Loucy (cell line): ENCODE results near the gene LHFPL2.

ENCODE experiments used
- H2AFZ ChIP-seq: fragments of 200-600 bp; sonication (generic); 2 replicates; pipeline ENCODE4 v1.6.0; 2016; ENCODE audit warnings: antibody characterized with exemption, mild to moderate bottlenecking, low read length, moderate library complexity
- H3F3A ChIP-seq: fragments of 200-600 bp; 2 replicates; pipeline ENCODE4 v1.6.0; 2016; ENCODE audit warnings: antibody characterized with exemption, low read depth, mild to moderate bottlenecking
- H3K27me3 ChIP-seq: fragments of 200-600 bp; sonication (generic); 2 replicates; pipeline ENCODE4 v1.6.1; 2014; ENCODE audit warnings: low read length, mild to moderate bottlenecking; ENCODE audit not compliant: insufficient read depth, poor library complexity, severe bottlenecking
- H3K36me3 ChIP-seq: fragments of 200-600 bp; sonication (generic); 2 replicates; pipeline ENCODE4 v1.6.1; 2016; ENCODE audit warnings: low read length; ENCODE audit not compliant: insufficient read depth
- H3K4me1 ChIP-seq: fragments of 200-600 bp; sonication (generic); 2 replicates; pipeline ENCODE4 v1.5.1; 2014; ENCODE audit warnings: low read length, mild to moderate bottlenecking; ENCODE audit not compliant: insufficient read depth, poor library complexity, severe bottlenecking
- H3K4me2 ChIP-seq: fragments of 200-600 bp; sonication (generic); 2 replicates; pipeline ENCODE4 v1.6.0; 2014; ENCODE audit warnings: antibody characterized with exemption, low read length, low read depth, mild to moderate bottlenecking; ENCODE audit not compliant: poor library complexity, severe bottlenecking
- H3K4me3 ChIP-seq: fragments of 200-600 bp; sonication (generic); 2 replicates; pipeline ENCODE4 v1.5.1; 2014; ENCODE audit warnings: low read length, mild to moderate bottlenecking, mixed read lengths; ENCODE audit not compliant: poor library complexity, severe bottlenecking
- H3K79me2 ChIP-seq: fragments of 200-600 bp; sonication (generic); 2 replicates; pipeline ENCODE4 v1.6.1; 2014; ENCODE audit warnings: low read length; ENCODE audit not compliant: insufficient read depth
- H3K9ac ChIP-seq: fragments of 200-600 bp; sonication (generic); 2 replicates; pipeline ENCODE4 v1.6.0; 2014; ENCODE audit warnings: mild to moderate bottlenecking, low read depth, low read length, moderate library complexity; ENCODE audit not compliant: poor library complexity, severe bottlenecking
- H3K9me2 ChIP-seq: fragments of 200-600 bp; sonication (generic); replicated peaks from 2 replicates; pipeline ENCODE4 v1.6.1; 2016; ENCODE audit warnings: low read depth, low read length, mixed read lengths
- H3K9me3 ChIP-seq: fragments of 200-600 bp; sonication (generic); 2 replicates; pipeline ENCODE4 v1.6.1; 2014; ENCODE audit warnings: mild to moderate bottlenecking, antibody characterized with exemption, low read length, low read depth; ENCODE audit not compliant: insufficient read depth
- H4K20me1 ChIP-seq: fragments of 200-600 bp; sonication (generic); 2 replicates; pipeline ENCODE4 v1.6.0; 2014; ENCODE audit warnings: antibody characterized with exemption, low read length, mild to moderate bottlenecking; ENCODE audit not compliant: insufficient read depth, poor library complexity, severe bottlenecking
- EZH2phosphoT487 ChIP-seq: fragments of 200-600 bp; IDR thresholded peaks from 2 replicates; pipeline ENCODE4 v1.6.1; 2018; ENCODE audit warnings: antibody characterized with exemption, mild to moderate bottlenecking, moderate library complexity, borderline replicate concordance
- TF ChIP-seq, protein P1 (sequence below): fragments of 200-600 bp; sonication (generic); conservative IDR thresholded peaks from 2 replicates; pipeline ENCODE4 v1.5.1; 2014; ENCODE audit warnings: mild to moderate bottlenecking, antibody characterized with exemption, low read length

LHFPL2 gene

DNA sequence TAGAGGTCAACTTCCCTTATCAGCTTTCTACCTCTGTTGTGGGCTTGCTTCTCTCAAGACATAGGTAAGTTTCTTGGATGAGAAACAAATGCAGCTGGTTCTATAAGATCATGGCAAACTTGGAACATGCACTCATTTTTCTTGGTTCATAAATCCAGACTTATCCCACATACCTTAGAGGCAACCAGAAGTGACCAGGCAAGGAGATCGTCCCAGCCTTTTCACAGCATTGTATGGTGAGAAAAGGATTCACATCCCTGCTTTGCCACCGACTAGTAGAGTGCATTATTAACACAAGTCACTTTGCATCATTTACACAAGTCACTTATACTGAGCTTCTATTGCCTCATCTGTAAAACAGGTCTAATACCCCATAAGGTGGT is 35.4 kb downstream of the LHFPL2 start:
- no peak overlapping the region for H2AFZ ChIP-seq
- H3K4me2 ChIP-seq, result no peak overlapping the region
- no peaks in the 10 kb centered on the region for H3K36me3 ChIP-seq
- H3K9me2 ChIP-seq, result no peaks in the 10 kb centered on the region
- no peaks in the 10 kb centered on the region for H3K4me1 ChIP-seq
- no peaks in the 10 kb centered on the region for H3F3A ChIP-seq
- TF ChIP-seq, protein P1, sequence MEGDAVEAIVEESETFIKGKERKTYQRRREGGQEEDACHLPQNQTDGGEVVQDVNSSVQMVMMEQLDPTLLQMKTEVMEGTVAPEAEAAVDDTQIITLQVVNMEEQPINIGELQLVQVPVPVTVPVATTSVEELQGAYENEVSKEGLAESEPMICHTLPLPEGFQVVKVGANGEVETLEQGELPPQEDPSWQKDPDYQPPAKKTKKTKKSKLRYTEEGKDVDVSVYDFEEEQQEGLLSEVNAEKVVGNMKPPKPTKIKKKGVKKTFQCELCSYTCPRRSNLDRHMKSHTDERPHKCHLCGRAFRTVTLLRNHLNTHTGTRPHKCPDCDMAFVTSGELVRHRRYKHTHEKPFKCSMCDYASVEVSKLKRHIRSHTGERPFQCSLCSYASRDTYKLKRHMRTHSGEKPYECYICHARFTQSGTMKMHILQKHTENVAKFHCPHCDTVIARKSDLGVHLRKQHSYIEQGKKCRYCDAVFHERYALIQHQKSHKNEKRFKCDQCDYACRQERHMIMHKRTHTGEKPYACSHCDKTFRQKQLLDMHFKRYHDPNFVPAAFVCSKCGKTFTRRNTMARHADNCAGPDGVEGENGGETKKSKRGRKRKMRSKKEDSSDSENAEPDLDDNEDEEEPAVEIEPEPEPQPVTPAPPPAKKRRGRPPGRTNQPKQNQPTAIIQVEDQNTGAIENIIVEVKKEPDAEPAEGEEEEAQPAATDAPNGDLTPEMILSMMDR, result no peak
- TF ChIP-seq EZH2phosphoT487, result no peak
- H3K4me3 ChIP-seq, result no peak overlapping the region
- no peaks in the 10 kb centered on the region for H3K79me2 ChIP-seq
- H3K9ac ChIP-seq, result no peak overlapping the region
- H3K9me3 ChIP-seq, result no peaks in the 10 kb centered on the region
- peaks cover 4% of the 10 kb centered on the region for H3K27me3 ChIP-seq
- H4K20me1 ChIP-seq, result no peaks in the 10 kb centered on the region

DNA sequence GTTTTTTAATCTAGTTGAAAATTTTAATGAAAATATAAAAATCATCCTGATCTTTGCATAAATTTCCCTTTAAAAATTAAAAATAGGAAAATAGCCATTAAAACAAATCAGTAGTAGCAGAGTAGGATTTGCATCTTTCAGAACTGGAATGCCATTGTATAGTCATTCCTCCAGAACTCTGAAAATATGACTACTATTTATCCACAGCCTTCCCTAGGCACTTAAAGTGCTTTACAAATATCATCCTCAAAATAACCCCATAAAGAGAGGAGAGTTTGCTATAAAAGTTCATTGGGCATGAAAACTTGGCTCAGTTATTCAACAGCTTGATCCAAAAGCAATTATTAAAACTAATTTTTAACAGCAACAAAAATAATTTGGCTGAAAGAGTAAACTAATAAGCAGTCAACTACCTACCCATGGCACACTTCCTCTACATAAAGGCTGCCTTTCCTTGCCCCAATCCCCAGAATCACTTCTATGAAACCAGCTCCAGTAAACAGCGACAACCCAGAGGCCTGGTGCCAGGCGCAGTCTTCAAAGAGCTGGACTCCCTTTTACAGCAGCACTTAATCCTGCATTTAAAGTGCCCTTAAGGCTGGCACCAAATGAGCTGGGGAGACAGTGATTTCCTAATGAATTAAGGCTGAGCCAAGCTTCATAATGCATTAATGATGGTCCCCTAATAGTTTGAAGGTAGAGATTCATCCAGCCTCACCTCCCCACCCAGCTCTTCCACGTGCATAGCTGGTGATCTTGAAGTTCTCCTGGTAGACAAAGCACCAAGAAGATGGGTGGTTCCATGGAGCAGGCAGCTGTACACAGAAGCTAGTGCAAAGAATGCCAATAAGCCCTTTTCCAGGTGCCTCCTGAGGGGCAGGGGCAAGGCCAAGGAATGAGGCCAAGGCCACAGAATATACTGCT is 36.1 kb downstream of the LHFPL2 start:
- Histone ChIP-seq H3K9ac (no peak overlapping the region), H3F3A (no peaks in the 10 kb centered on the region), H3K4me2 (no peak overlapping the region), H3K4me3 (no peak overlapping the region), H3K79me2 (no peaks in the 10 kb centered on the region), H3K9me3 (no peaks in the 10 kb centered on the region), H3K4me1 (no peaks in the 10 kb centered on the region), H4K20me1 (no peaks in the 10 kb centered on the region), H3K36me3 (no peaks in the 10 kb centered on the region), H3K9me2 (no peaks in the 10 kb centered on the region), H2AFZ (no peak overlapping the region), H3K27me3 (peaks cover 4% of the 10 kb centered on the region)
- TF ChIP-seq EZH2phosphoT487, result no peak
- TF ChIP-seq, protein P1, result no peak

DNA sequence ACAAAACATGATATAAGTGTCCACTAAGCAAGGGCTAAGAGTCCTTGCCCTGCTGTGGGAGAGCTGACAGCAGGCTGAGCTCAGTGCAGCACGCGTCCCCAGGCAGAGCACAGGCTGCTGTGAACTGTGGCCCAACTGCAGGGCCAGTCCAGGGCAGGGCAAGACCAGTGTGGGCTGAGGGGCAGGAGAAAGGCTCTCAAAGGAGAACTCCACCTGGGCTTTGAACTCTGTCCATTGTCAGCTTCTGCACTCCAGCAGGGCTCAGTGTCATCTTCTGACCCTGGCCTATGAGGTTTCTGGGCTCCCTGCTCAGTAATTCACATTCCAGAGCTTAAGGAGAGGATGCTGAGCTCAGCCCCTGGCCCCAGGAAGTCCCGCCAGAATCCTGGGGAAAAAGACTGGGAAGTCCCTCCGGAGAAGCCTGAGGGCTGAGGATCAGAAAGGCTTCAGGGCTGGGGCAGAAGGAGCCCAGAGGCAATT is 37.4 kb downstream of the LHFPL2 start:
- Histone ChIP-seq H3K9me2 (no peaks in the 10 kb centered on the region), H3K4me3 (no peak overlapping the region), H2AFZ (no peak overlapping the region), H3K79me2 (no peaks in the 10 kb centered on the region), H3K4me2 (no peak overlapping the region), H3K9ac (no peak overlapping the region), H3K36me3 (no peaks in the 10 kb centered on the region), H4K20me1 (no peaks in the 10 kb centered on the region), H3K27me3 (peaks cover 4% of the 10 kb centered on the region), H3K4me1 (no peaks in the 10 kb centered on the region), H3K9me3 (no peaks in the 10 kb centered on the region), H3F3A (no peaks in the 10 kb centered on the region)
- TF ChIP-seq, protein P1, result no peak
- TF ChIP-seq EZH2phosphoT487, result no peak
